Nephron (organoid): ENCODE data around the gene NKAIN1.
"Not testable (repeated sequence)": the region's sequence is repeated elsewhere in the genome, so short reads cannot be mapped to it uniquely, and the experiment has no call there.

Experiments used
- H3K27ac Mint-ChIP-seq, 3 experiments: 2 replicates each; pipeline ENCODE4 v1.8.0; 2020; ENCODE audit warnings: mixed read lengths in 3 of 3, mild to moderate bottlenecking in 2 of 3, moderate library complexity in 1 of 3
- H3K27me3 Mint-ChIP-seq: 2 replicates; pipeline ENCODE4 v1.8.0; 2021; ENCODE audit warnings: low read depth, mild to moderate bottlenecking, moderate library complexity, mixed read lengths
- H3K36me3 Mint-ChIP-seq: 2 replicates; pipeline ENCODE4 v1.8.0; 2020; ENCODE audit warnings: low read depth, mixed read lengths
- H3K4me1 Mint-ChIP-seq: 2 replicates; pipeline ENCODE4 v1.8.0; 2020; ENCODE audit warnings: mixed read lengths
- H3K4me3 Mint-ChIP-seq, 3 experiments: 2 replicates each; pipeline ENCODE4 v1.8.0; 2020; ENCODE audit warnings: mild to moderate bottlenecking in 3 of 3, mixed read lengths in 3 of 3, moderate library complexity in 2 of 3
- H3K9me3 Mint-ChIP-seq: 2 replicates; pipeline ENCODE4 v1.8.0; 2020; ENCODE audit warnings: mixed read lengths
- TF ChIP-seq, protein P1 (sequence below), 3 experiments: fragments of 200-600 bp; sonication (generic); IDR thresholded peaks; one replicate each; pipeline ENCODE4 v1.5.0; 2021; ENCODE audit warnings: antibody characterized with exemption in 3 of 3; ENCODE audit not compliant: unreplicated experiment in 3 of 3

NKAIN1 gene

DNA sequence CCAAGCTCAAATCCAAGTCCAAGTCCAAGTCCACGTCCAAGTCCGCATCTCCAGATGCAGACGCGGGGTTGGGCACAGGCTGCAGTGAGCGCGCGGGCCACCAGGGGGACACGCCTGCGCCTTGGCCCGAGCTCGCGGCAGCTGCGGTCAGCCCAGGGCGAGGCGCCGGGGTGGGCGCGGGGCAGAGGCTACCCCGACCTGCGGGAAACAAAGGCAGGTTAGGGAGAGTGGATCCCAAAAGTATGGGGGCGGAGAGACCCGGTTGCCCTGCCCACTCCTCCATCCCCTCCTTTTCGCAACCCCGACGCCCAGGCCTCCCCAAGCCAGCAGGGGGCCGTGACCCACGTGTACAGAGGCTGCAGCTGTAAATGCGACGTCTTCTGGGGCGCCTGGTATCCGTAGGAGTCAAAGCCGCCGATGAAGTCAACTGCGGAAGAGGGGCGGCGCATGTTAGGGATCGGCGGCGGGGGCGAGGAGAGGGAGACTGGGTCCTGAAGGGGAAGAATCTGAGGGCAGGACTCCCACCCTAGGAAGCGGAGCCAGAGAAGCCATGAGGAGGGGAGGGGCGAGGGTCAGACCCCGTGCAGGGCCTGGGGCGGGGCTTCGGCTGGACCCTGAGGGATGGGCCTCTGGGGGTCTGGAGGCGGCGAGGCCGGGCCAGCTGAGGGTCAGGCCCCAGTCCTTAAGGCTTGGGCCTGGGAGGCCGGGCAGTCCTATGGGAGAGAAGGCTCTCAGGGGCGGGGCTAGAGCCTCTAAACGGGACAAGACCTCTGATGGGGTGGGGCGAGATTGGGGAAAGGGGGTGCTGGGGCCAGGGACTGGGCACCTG is 58.0 kb downstream of the NKAIN1 start:
- H3K27ac Mint-ChIP-seq, result no peak overlapping the region
- H3K27me3 Mint-ChIP-seq, result no peaks in the 10 kb centered on the region
- H3K4me1 Mint-ChIP-seq, result no peaks in the 10 kb centered on the region
- TF ChIP-seq, protein P1, sequence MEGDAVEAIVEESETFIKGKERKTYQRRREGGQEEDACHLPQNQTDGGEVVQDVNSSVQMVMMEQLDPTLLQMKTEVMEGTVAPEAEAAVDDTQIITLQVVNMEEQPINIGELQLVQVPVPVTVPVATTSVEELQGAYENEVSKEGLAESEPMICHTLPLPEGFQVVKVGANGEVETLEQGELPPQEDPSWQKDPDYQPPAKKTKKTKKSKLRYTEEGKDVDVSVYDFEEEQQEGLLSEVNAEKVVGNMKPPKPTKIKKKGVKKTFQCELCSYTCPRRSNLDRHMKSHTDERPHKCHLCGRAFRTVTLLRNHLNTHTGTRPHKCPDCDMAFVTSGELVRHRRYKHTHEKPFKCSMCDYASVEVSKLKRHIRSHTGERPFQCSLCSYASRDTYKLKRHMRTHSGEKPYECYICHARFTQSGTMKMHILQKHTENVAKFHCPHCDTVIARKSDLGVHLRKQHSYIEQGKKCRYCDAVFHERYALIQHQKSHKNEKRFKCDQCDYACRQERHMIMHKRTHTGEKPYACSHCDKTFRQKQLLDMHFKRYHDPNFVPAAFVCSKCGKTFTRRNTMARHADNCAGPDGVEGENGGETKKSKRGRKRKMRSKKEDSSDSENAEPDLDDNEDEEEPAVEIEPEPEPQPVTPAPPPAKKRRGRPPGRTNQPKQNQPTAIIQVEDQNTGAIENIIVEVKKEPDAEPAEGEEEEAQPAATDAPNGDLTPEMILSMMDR (IDR thresholded peaks at IDR 0.05; ENCODE audit: unreplicated experiment in 3 of 3), result peak; percentile 23 to 33 (median 27)
- peaks cover 4% of the 10 kb centered on the region for H3K36me3 Mint-ChIP-seq
- no peak overlapping the region for H3K4me3 Mint-ChIP-seq
- H3K9me3 Mint-ChIP-seq, result no peaks in the 10 kb centered on the region

DNA sequence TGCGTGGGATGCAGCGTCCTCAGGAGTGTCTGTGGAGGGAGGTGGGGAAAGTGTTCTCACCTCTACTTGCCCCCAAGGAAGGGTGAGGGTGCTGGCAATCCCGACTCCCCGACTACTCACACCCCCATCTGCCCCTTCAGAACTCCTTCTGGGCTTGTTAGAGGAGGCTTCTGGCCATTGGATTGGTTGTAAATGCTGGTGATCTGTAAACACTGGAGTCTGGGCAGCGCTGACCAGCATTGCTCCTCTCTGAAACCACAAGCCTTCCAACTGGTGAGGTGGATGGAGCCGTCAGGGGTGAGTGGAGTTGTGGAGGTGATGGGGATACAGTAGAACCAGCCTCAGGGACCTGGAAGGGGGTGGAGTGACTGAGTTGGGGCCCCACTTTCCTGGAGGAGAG is 59.3 kb downstream of the NKAIN1 start:
- Mint-ChIP-seq H3K4me3 (no peak overlapping the region), H3K36me3 (peaks cover 4% of the 10 kb centered on the region), H3K27me3 (no peaks in the 10 kb centered on the region), H3K9me3 (no peaks in the 10 kb centered on the region), H3K27ac (no peak overlapping the region), H3K4me1 (no peaks in the 10 kb centered on the region)
- TF ChIP-seq, protein P1 (IDR thresholded peaks at IDR 0.05; ENCODE audit: unreplicated experiment in 3 of 3), result no peak

- not testable (repeated sequence) for H3K9me3 Mint-ChIP-seq, H3K4me3 Mint-ChIP-seq, H3K4me1 Mint-ChIP-seq, H3K27me3 Mint-ChIP-seq, H3K27ac Mint-ChIP-seq, H3K36me3 Mint-ChIP-seq
These were observed 63.4 kb downstream of the NKAIN1 start for GRCh38 chr1:31176291-31176690.

DNA sequence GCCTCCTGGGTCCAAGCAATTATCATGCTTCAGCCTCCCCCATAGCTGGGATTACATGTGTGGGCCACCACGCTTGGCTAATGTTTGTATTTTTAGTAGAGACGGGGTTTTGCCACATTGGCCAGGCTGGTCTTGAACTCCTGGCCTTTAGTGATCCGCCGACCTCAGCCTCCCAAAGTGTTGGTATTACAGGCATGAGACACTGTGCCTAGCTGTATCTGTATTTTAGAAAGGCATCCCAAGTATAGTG is 69.3 kb downstream of the NKAIN1 start:
- Mint-ChIP-seq H3K27ac (peak overlapping the region in 2 of 3 experiments; percentile 15 to 78), H3K4me3 (no peak overlapping the region), H3K4me1 (peaks cover 14% of the 10 kb centered on the region), H3K9me3 (no peaks in the 10 kb centered on the region), H3K36me3 (no peaks in the 10 kb centered on the region), H3K27me3 (peaks cover 7% of the 10 kb centered on the region)
- TF ChIP-seq, protein P1 (IDR thresholded peaks at IDR 0.05; ENCODE audit: unreplicated experiment in 3 of 3), result no peak

DNA sequence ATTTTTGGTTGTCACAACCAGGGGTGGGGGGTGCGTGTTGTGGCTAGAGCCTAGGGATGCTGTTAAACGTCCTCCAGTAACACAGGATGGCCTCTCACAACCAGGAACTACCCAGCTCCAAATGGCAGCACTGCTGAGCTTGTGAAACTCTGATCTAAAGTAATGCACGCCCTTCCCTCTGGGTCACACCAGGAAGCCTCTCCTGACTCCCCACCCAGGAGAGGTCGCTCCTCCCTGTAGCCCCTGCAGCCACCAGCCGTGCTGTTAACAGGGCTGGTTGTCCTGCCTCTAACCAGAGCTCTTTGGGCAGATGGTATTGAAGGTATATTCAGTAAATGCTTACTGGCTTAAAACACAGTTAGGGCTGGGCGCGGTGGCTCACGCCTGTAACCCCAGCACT is 73.2 kb downstream of the NKAIN1 start:
- TF ChIP-seq, protein P1 (IDR thresholded peaks at IDR 0.05; ENCODE audit: unreplicated experiment in 3 of 3), result no peak
- H3K27me3 Mint-ChIP-seq, result no peaks in the 10 kb centered on the region
- H3K9me3 Mint-ChIP-seq, result no peaks in the 10 kb centered on the region
- no peaks in the 10 kb centered on the region for H3K36me3 Mint-ChIP-seq
- H3K4me3 Mint-ChIP-seq, result no peak overlapping the region
- no peak overlapping the region for H3K27ac Mint-ChIP-seq
- H3K4me1 Mint-ChIP-seq, result peaks cover 10% of the 10 kb centered on the region

DNA sequence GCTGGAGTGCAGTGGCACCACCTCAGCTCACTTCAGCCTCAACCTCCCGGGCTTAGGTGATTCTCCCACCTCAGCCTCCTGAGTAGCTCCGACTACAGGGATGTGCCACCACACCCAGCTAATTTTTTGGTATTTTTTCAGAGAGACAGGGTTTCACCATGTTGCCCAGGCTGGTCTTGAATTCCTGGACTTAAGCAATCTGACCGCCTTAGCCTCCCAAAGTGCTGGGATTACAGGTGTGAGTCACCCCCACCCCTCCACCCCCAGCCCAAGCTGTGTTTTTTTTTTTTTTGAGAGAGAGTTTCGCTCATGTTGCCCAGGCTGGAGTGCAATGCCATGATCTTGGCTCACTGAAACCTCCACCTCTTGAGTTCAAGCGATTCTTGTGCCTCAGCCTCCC is 75.4 kb downstream of the NKAIN1 start:
- Mint-ChIP-seq H3K27ac (no peak overlapping the region), H3K9me3 (no peaks in the 10 kb centered on the region), H3K36me3 (no peaks in the 10 kb centered on the region), H3K4me3 (no peak overlapping the region), H3K27me3 (no peaks in the 10 kb centered on the region), H3K4me1 (peaks cover 5% of the 10 kb centered on the region)
- TF ChIP-seq, protein P1 (IDR thresholded peaks at IDR 0.05; ENCODE audit: unreplicated experiment in 3 of 3), result no peak
